ENCODE measurements around the gene GRIA3. TPM values are rescaled to one million over a fixed set of nuclear protein-coding genes. Genes with fewer than 3 reads are reported as not detected.

The GRIA3 gene
- total and polyA plus RNA-seq, 9 donors = 1.2 to 11.2 (median 4.2) TPM

- 55 to 72% (median 56%) methylated on average over 7 of the region's 7 CpGs for WGBS, 3 donors
- intact Hi-C loops (cut with DNase I) = no loop called here
Observed at GRCh38 chrX:123153846-123154335, 30.2 kb upstream of the GRIA3 start.

DNA sequence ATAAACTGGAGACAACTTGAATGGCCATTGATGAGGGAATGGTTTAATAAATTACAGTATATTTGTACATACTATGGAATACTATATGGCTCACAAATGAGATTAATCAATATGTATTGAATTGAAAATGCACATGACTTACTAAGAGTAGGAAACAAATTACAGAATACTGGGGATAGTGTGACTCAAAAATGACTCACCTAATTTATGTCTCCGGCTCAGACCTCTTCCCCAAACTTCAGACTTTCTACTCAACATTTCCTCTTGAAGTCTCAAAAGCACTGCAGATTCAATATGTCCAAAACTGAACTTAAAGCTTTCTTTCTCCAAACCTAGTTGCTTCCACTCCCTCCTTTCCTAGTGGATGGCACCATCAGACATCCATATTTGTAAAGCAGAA, 28.8 kb upstream of the GRIA3 start:
- H3K9me3 ChIP-seq = no peaks in the 10 kb centered on the region
- H3K4me1 ChIP-seq (ENCODE audit: insufficient read depth) = no peaks in the 10 kb centered on the region
- H3K27ac ChIP-seq = no peak overlapping the region
- no peak overlapping the region for H3K4me3 ChIP-seq
- WGBS, 3 donors = 73 to 84% (median 82%) methylated on average over 1 of the region's 1 CpG
- no peak for TF ChIP-seq CTCF (IDR thresholded peaks at IDR 0.05)
- TF ChIP-seq POLR2A (IDR thresholded peaks at IDR 0.05) = no peak
- H3K27me3 ChIP-seq = no peaks in the 10 kb centered on the region
- DNase-seq = no peak
- intact Hi-C loops (cut with DNase I) = no loop called here
- no peaks in the 10 kb centered on the region for H3K36me3 ChIP-seq

More at GRCh38 chrX:123153846-123154335, 30.2 kb upstream of the GRIA3 start:
- no peaks in the 10 kb centered on the region for H3K9me3 ChIP-seq
- H3K4me3 ChIP-seq = no peak overlapping the region
- no peak for DNase-seq
- no peak overlapping the region for H3K27ac ChIP-seq
- no peaks in the 10 kb centered on the region for H3K36me3 ChIP-seq
- H3K4me1 ChIP-seq (ENCODE audit: insufficient read depth) = no peaks in the 10 kb centered on the region
- no peak for TF ChIP-seq EP300 (IDR thresholded peaks at IDR 0.05)
- no peak for TF ChIP-seq CTCF (IDR thresholded peaks at IDR 0.05)
- TF ChIP-seq POLR2A (IDR thresholded peaks at IDR 0.05) = no peak
- H3K27me3 ChIP-seq = no peaks in the 10 kb centered on the region

GRCh38 chrX:123157586-123157985, 26.5 kb upstream of the GRIA3 start:
- no peak for TF ChIP-seq EP300 (IDR thresholded peaks at IDR 0.05)
- Histone ChIP-seq H3K4me1 (ENCODE audit: insufficient read depth) (no peaks in the 10 kb centered on the region), H3K9me3 (no peaks in the 10 kb centered on the region), H3K4me3 (no peak overlapping the region), H3K36me3 (no peaks in the 10 kb centered on the region), H3K27ac (no peak overlapping the region), H3K27me3 (no peaks in the 10 kb centered on the region)
- WGBS, 3 donors = 70 to 82% (median 74%) methylated on average over 3 of the region's 3 CpGs
- no peak for DNase-seq
- intact Hi-C loops (cut with DNase I) = no loop called here

DNA sequence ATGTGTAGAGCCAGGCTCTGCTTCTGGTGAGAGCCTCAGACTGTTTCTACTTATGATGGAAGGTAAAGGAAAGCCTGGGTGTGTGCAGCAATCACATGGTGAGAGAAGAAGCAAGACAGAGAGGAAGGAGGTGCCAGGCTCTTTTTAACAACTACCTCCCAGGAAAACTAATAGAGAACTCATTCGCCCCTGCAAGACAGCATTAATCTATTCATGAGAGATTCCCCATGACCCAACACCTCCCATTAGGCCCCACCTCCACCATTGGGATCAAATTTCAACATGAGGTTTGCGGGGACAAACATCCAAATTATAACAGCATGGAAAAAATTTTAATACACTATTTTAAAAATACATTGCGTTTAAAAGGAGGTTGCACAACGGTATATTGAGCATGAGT, 24.7 kb upstream of the GRIA3 start:
- TF ChIP-seq EP300 (IDR thresholded peaks at IDR 0.05) (no peak), POLR2A (IDR thresholded peaks at IDR 0.05) (no peak), CTCF (IDR thresholded peaks at IDR 0.05) (no peak)
- H3K9me3 ChIP-seq = no peaks in the 10 kb centered on the region
- H3K4me1 ChIP-seq (ENCODE audit: insufficient read depth) = no peaks in the 10 kb centered on the region
- 54 to 65% (median 59%) methylated on average over 4 of the region's 4 CpGs for whole genome bisulfite sequencing, 3 donors
- H3K27ac ChIP-seq = no peak overlapping the region
- DNase-seq = no peak
- H3K36me3 ChIP-seq = no peaks in the 10 kb centered on the region
- no peaks in the 10 kb centered on the region for H3K27me3 ChIP-seq
- intact Hi-C loops (cut with DNase I) = no loop called here
- H3K4me3 ChIP-seq = no peak overlapping the region

GRCh38 chrX:123167621-123168020, 16.5 kb upstream of the GRIA3 start:
- intact Hi-C loops (cut with DNase I) = no loop called here
- Histone ChIP-seq H3K4me1 (ENCODE audit: insufficient read depth) (no peaks in the 10 kb centered on the region), H3K4me3 (no peak overlapping the region), H3K36me3 (no peaks in the 10 kb centered on the region), H3K27ac (no peak overlapping the region), H3K27me3 (no peaks in the 10 kb centered on the region), H3K9me3 (no peaks in the 10 kb centered on the region)
- TF ChIP-seq POLR2A (IDR thresholded peaks at IDR 0.05) = no peak
- no peak for DNase-seq
